Suprapubic skin (tissue), 4 donors: Measurements from ENCODE around the gene MAD1L1.

Experiments
- CTCF ChIP-seq, 2 donors: fragments of 200-600 bp in 1 of 2; fragments of 450-650 bp in 1 of 2; sonication (generic) in 1 of 2; IDR thresholded peaks; one replicate each; pipeline ENCODE4 v1.5.1; 2016 to 2019; ENCODE audit warnings: antibody characterized with exemption in 2 of 2, mild to moderate bottlenecking in 1 of 2, moderate library complexity in 1 of 2
- POLR2A ChIP-seq, 2 donors: fragments of 450-650 bp; IDR thresholded peaks; one replicate each; pipeline ENCODE4 v1.6.1; 2017; ENCODE audit warnings: antibody characterized with exemption in 2 of 2, mild to moderate bottlenecking in 2 of 2, moderate library complexity in 2 of 2
- POLR2AphosphoS5 ChIP-seq, 3 donors: sonication (generic); formaldehyde crosslinking; IDR thresholded peaks; one replicate each; pipeline ENCODE4 v1.6.1; 2017; ENCODE audit warnings: antibody characterized with exemption in 3 of 3

- no peak for TF ChIP-seq POLR2A (IDR thresholded peaks at IDR 0.05)
- TF ChIP-seq CTCF (IDR thresholded peaks at IDR 0.05) = no peak
- TF ChIP-seq POLR2AphosphoS5 (IDR thresholded peaks at IDR 0.05) = no peak
Observed at GRCh38 chr7:1959305-1959704, 273.4 kb downstream of the MAD1L1 start.
